Hypothalamus (tissue), 51 donors: ENCODE results near the gene ARHGAP12.
A peak's percentile ranks its signal among the peaks of the same experiment; 100 is the strongest.

Experiments used
- DNase-seq, 51 donors: peaks; one replicate each; lab custom pipeline; 2025; lab: John Stamatoyannopoulos, UW

Gene ARHGAP12

DNA sequence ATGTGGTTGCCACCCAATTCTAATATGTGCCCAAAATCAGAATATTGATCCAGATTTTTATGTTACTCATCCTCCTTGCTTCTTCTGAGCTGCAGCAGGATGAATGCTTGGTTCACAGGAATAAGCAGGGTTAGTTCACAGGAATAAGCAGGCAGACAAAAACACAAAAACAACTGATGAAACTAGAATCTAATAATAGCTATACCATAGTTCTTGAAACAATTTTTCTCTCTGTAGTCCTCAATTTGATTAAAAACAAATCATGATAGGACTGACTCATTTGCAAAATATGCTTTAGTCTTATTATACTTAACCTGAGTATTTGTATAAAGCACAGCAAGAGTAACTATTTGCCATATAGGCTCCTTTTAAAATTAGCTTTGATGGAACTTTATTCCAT is 24.4 kb upstream of the ARHGAP12 start:
- no peak for DNase-seq

DNA sequence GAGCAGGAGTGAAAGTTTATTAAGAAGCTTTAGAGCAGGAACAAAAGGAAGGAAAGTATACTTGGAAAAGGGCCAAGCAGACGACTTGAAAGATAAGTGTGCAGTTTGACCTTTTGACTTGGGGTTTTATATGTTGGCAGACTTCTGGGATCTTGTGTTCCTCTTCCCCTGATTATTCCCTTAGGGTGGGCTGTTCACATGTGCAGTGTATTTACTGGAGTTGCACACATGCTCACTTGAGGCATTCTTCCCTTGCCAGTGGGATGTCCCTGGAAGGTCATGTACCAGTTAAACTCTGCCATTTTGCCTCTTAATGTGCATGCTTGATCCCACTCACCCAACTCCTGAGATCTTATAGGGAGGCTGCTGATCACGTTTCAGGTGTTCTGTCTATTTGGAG is 23.4 kb upstream of the ARHGAP12 start:
- DNase-seq = no peak

DNA sequence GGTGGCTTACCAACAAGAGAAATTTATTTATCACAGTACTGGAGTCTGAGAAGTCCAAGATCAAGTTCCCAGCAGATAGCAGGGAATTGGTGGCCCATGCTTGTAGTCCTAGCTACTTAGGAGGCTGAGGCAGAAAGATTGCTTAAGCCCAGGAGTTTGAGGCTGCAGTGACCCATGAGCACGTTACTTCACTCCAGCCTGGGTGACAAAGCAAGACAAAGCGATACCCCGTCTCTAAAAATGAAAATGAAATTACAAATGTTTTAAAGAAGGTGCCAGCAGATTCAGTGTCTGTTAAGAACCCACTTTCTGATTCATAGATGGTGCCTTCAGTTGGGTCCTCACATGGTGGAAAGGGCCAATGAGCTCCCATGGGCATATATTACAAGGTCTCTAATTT is 20.6 kb upstream of the ARHGAP12 start:
- no peak for DNase-seq

DNA sequence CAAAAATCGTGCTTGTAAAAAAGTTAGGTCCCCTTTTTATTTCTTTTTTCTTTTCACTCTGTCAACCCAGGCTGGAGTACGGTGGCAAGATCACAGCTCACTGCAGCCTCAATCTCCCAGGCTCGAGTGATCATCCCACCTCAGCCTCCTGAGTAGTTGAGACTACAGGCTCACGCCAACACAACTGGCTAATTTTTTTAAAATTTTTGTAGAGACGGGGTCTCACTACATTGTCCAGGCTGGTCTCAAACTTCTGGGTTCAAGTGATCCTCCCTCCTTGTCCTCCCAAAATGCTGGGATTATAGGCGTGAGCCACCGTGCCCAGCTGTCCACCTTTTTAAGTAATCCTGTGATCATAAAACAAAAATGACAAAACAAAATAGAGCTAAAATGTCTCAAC is 19.4 kb upstream of the ARHGAP12 start:
- DNase-seq = no peak

DNA sequence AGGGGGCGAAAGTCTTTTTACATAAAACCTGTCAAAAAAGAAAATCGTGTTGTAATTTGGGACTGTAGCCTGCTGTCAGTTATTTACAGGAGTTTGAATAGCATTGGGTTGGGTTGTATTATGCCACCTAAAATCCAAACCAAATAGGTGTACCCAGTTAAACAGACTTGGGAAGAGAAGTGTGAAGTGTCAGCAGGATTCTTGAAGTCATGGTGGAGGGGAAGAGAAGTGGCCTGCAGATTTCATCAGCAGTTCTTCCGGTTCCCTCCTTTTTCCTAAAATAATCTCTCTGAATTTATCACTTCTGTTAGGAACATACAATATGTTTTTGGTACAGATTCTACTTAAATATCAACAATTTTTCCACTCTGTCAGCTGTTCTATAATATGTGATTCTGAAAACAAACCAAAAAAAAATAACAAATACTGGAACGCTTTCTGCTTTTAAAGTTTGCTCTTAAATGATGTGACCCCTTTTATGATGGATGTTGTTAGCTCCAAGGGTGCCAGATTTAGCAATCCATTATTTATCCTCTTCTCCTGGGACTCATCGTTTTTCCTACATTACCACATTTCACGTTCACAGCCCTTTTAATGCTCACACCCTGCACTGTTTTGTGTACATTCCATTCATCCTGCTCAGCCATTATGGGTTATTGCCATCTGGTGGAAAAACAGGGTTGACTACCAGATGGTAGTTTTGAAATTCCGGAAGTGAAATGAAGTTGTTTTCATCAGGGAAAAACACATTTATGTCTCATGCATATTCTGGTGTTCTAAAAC is 18.7 kb upstream of the ARHGAP12 start:
- DNase-seq = peak in 1 of 51 donors; percentile 41

DNA sequence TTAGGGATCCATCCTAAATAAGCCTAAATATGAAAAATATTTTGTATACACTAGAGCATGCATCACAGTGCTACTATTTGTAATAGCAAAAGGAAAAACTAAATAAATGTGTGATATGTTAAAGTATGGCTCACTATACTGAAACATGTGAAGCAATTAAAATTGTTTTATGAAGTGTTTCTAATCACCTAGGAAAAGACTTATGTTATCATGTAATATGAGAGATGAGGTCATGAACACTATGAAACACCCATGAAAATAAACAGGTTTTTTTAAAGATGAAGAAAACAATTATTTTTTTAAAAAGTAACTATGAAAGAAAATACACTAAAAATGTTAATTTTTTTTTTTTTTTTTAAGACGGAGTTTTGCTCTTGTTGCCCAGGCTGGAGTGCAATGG is 16.8 kb upstream of the ARHGAP12 start:
- no peak for DNase-seq

DNA sequence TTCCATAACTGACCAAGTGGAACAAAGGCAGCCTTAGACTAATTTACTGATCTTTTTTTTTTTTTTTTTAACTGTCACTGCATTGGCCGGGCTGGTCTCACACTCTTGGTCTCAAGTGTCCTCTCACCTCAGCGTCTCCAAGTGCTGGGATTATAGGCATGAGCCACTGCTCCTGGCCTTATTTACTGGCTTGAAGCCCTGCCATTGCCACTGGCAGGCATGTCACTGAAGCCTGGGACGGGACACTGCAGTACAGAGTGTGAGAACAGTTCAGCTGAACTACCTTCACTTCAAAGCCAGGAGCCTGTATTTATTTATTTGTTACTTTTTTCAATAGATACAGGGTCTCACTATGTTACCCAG is 15.4 kb upstream of the ARHGAP12 start:
- no peak for DNase-seq

DNA sequence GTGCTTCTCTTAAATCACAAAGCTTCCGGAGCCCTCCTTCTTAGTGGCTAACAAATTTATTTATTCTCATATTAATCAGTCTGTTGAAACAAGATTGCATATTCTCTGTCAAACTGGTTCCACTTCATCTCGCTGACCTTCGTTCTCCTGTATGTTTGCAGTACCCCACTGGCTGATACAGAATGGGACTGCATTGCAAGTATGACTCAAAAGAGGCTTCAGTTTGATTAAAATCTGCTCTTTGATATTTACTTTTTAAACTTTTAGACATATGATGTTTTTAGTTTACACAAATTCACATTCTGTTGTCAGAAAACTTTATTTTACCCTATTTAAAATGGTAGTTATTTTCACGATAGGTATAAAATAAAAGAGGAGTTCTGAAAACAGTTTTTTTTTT is 14.3 kb upstream of the ARHGAP12 start:
- DNase-seq = no peak

DNA sequence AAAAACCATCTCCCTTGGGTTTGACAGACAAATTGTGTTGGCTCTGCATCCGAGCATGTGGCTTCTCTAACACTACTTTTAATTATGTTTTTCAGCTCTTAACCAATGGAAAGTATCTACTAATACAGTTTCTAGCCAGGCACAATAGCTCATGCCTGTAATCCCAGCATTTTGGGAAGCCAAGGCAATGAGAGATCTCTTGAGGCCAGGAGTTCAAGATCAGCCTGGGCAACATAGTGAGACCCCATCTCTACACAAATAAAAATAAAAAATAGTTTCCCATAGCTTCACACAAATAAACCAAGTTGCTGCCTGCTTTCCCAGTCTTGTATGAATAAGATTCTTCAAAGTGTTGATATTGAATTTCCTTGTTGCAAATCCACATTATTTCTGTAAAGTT is 13.8 kb upstream of the ARHGAP12 start:
- DNase-seq = no peak

DNA sequence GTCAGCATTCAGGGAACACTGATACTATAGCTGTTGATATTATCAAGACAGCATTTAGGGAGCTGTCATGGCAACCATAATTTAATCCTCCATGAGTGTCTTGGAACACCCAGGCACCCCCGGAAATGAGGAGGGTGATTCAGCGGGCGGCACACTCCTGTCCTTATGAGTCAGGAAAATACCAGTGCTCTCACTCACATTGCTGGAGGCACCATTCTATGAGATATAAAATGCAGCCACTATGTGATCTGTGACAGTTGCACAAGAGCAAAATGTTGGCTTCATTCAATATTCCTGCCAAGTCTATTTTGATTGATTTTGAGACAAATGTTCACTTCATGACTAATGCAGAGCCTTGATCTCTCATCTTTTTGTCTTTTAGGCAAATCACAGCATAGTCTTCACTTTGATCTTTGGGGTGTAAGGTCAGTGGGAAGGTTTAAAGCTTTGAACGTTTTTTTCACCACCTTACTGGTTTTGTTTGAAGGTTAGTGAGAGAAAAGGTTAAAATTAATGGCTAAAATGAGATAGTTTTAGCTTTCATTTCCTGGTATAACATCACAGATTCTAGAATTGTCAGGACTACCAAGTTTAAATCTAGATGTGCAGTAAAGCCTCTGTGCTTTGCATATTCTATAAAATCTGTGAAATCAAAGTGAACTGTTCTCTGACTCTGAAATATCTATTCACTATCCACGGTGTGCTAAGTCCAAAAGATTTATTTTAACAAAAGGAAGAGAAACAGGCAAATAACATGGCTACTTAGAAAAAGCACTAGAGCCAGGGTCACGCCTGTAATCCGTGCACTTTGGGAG is 12.4 kb upstream of the ARHGAP12 start:
- peak in 3 of 51 donors; percentile 5 to 30 (median 11) for DNase-seq

DNA sequence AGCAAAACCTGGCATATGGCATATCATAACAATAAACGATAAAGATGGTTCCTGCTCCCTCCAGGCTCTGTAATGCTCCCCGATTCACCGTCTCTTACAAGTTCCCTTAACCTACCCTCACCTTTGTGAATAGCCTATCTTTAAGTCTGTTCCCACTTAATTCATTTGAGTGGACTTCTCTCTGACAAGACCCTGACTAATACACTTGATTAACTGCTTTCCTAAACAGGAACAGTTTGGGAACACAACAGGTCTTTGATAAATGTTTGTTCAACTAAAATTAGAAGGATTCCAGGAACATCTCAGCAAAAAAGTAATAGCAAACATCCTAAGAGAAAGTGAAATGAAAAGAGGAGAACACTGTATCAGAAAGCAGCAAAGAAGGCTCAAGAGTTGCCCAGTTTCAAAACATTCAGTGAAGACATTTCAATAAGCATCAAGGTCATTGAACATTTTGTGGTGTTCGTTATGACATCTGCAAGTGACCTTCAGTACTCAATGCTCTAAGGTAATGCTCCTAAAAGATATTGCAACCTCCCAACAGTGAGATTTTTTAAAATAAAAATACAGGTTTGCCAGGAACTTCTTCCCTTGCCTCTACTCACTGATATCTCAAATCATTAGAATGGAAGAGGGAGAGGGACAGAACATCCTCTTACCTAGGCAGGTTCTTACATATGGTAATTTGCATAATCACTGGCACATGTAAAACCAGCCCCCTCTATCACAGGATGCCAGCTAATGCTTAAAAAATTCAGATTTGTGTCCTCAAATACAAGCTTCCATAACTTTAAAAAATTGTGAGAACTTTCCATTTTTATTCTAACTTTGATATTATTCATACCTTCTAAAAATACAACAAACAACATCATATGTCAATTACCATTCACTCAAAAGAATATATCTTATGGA is 11.4 kb upstream of the ARHGAP12 start:
- DNase-seq = no peak

DNA sequence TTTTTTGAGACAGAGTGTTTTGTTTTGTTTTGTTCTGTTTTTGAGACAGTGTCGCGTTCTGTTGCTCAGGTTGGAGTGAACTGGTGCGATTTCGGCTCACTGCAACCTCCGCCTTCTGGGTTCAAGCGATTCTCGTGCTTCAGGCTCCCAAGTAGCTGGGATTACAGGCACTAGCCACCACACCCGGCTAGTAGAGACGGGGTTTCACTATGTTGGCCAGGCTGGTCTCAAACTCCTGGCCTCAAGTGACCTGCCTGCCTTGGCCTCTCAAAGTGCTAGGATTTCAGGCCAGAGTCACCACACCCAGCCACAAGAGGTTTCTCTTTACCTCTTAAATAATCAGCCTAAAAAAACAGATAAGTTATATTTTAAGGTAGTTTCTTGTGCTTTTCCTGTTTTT is 8.7 kb upstream of the ARHGAP12 start:
- DNase-seq = no peak

DNA sequence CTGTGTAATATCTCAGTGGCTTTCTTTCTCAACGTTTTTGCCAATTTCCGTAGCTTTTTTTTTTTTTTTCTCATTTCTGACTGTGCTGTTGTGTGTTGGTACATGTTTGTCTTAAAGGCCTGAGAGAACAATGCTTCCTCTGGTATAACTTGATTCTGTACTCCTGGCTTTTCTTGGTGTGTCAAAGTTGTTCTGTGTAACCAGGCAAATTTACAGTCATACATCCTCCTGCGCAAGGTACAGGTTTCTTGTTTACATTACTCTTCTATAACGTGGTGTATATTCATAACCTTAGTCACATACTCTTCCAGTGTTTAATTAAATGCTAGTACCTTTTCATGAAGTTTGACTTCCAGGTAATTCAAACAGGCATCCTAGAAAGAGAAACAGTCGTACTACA is 8.3 kb upstream of the ARHGAP12 start:
- DNase-seq = no peak

DNA sequence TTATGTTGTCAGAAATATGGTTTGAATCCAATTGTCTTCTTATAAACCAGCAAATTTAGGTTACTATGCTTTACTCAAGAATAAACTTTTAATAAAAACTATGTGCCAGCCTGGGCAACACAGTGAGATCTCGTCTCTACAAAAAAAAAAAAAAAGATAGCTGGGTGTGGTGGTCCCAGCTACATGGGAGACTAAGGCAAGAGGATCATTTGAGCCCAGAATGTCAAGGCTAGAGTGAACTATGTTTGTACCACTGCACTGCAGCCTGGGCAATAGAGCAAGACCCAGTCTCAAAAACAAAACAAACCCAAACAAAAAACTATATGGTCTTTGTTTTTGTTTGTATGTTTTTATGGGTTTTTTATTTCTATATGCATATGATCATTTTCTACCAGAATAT is 7.5 kb upstream of the ARHGAP12 start:
- DNase-seq = no peak

DNA sequence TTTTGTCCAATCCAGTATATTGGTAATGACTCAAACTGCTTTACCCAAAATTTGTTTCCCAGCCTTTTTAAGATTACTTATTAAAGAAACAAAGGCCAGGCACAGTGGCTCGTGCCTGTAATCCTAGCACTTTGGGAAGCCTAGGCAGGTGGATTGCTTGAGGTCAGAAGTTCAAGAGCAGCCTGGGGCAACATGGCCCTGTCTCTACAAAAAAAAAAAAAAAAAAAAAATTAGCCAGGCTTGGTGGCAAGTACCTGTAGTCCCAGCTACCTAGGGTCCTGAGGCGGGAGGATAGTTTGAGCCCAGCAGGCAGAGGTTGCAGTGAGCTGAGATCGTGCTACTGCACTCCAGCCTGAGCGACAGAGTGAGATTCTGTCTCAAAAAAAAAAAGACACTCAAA is 7.0 kb upstream of the ARHGAP12 start:
- no peak for DNase-seq

DNA sequence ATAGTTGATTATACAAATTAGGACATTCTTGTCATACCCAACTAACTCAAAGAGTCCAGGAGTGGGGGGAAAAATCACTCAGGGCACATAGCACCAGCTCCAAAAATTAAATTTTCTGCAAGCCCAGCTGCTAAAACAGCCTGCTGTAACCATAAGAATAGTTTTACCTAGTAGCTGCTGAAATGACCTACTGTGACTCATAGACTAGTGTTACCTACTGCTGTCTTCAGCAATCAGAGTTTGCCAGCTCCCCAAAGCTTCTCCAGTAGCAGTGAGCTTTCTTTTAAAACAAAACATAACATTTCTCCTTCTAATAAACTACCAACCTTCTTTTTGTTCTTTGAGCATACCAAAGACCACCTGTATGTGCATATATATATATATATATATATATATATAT is 4.2 kb upstream of the ARHGAP12 start:
- no peak for DNase-seq

DNA sequence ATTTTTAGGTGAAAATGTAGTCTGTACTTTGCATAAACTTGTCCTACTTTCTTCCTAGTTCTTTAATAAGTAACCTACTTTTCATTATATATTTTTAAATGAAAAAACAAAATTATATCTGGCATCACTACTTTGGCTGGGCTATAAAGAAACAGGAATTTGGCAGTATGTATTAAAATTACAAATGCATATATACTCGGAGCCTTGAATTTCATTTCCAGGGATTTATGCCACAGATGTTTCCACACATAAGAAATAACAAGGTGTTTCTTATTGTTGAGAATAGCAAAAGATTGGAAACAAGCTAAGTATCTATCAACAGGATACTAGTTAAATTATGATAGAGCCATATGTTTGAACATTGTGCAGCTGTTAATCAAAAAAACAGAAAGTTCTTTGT is 2.2 kb upstream of the ARHGAP12 start:
- no peak for DNase-seq

DNA sequence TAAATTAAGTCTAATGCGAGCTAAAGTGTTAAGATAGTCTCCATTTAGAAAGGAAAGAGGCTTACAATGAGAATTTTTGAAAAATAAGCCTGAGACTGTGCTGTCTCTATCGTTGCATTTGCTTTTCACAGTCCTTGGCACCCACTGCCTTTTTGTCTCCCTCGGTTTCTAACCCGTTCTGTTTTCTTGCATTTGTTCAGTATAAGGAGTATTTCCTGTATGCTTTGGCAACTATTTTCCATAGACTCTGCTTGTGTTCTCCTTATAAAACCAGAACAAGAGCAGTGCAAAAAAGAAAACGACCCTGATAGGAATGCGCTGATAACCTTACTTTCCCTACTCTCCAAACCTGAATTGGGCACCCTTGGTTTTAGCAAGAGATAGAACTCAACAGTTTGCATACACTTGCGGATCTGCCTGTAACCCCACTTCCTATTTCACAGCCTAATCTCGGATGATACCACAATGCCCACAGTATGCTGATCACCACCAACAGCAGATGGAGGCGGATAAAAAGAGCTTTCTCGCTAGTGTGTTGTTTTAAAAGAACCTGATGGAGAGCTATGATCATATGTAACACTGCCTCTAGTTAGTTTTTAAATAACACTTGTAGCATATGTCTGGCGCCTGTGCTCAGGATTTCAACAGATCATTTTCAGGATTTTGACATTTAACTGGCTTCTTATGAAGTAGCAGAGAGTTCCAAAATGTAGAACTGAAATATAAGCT is 1.6 kb upstream of the ARHGAP12 start:
- peak in 3 of 51 donors; percentile 25 to 67 (median 27) for DNase-seq

DNA sequence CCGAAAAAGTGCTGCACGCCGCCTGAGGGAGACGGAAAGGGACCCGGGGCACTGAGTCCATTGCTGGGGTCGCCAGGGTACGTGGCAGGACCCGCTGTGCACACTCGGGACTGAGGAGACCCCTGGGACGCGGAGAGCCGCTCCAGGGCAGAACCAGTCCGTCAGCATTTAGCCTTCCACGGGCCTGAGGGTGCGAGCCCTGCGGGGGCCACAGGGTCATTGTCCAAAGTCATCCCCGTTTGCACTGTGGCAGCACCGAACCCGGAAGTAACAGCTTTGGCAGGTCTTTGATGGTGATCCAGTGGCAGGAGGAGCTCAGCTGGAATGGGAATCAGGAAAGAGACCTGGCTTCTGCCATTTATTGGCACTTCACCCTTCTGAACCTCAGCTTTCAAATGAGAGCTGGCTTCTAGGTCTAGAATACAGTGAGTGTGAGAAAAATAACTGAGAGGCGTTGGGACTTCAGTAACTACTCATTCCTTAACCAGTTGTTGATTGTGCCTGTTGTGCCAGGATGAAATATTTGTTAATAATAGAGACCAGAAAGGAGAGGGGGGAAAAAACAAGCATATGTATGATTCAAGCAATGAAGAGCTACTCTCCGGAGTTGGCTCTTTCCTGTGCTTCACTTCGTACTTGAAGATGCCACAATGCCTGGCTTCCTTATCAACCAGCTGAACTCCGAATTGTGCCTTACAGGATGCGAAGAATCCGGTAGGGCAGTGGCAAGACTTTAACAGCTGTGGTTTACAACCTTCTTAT is 811 bp upstream of the ARHGAP12 start:
- peak in 42 of 51 donors; percentile 17 to 87 (median 52) for DNase-seq
